Endothelial cell of umbilical vein (primary cell): ENCODE data around the gene GABRG1. TPM values are rescaled to one million over a fixed set of nuclear protein-coding genes. Genes with fewer than 3 reads are reported as not detected.

Experiments used
- BruUV-seq: library from RNA; stranded (reverse); fragments of 400-500 nt; replicated peaks from 2 replicates; lab custom pipeline; 2021; lab: Mats Ljungman, UMichigan
- CTCF ChIA-PET: fragments of 300-600, 350-600 bp; sonication (Branson Sonifier 250); formaldehyde crosslinking; loops from one replicate; lab custom pipeline; 2021; ENCODE audit warnings: antibody characterized with exemption, inconsistent platforms; lab: Charles Lee
- POLR2A ChIA-PET: fragments of 300-600, 350-600 bp; sonication (Branson Sonifier 250); formaldehyde crosslinking; loops from one replicate; lab custom pipeline; 2021; ENCODE audit warnings: antibody characterized with exemption, inconsistent platforms; lab: Charles Lee
- DNase-seq: peaks from one replicate; pipeline ENCODE4 v3.0.0-alpha.2; 2011; ENCODE audit warnings: low read depth, low spot score
- FAIRE-seq: peaks from 2 replicates; lab custom pipeline; 2011; peaks lifted over from hg19 to GRCh38; lab: Jason Lieb, UNC
- H2AFZ ChIP-seq: 2 replicates; pipeline ENCODE4 v1.6.0; 2012; ENCODE audit warnings: low read depth, low read length, control low read depth, inconsistent platforms
- H3K27ac ChIP-seq: 2 replicates; pipeline ENCODE4 v1.5.1; 2011; ENCODE audit warnings: low read depth, mild to moderate bottlenecking, control low read depth, low read length, moderate library complexity; ENCODE audit not compliant: insufficient read depth
- H3K27me3 ChIP-seq, 2 experiments: 2 replicates each; pipeline versions ENCODE4 v1.6.0 to v1.6.1; 2011; ENCODE audit warnings: low read length in 2 of 2, mixed read lengths in 1 of 2; ENCODE audit not compliant: control insufficient read depth in 2 of 2, insufficient read depth in 2 of 2
- H3K36me3 ChIP-seq, 2 experiments: 2 replicates in 1 of 2; 3 replicates in 1 of 2; pipeline ENCODE4 v1.5.1; 2011; ENCODE audit warnings: low read length in 2 of 2, mild to moderate bottlenecking in 1 of 2, moderate library complexity in 1 of 2; ENCODE audit not compliant: control insufficient read depth in 2 of 2, insufficient read depth in 2 of 2; ENCODE audit errors: extremely low read depth in 1 of 2
- H3K4me1 ChIP-seq: 3 replicates; pipeline ENCODE4 v1.5.1; 2011; ENCODE audit warnings: mild to moderate bottlenecking, low read length; ENCODE audit not compliant: control insufficient read depth, insufficient read depth; ENCODE audit errors: extremely low read depth
- H3K4me2 ChIP-seq: 2 replicates; pipeline ENCODE4 v1.6.1; 2011; ENCODE audit warnings: low read length, control low read depth, mixed read lengths; ENCODE audit not compliant: insufficient read depth
- H3K4me3 ChIP-seq, 3 experiments: fragments of 200-600 bp in 1 of 3; sonication (generic), shearing (Covaris generic) in 1 of 3; replicated peaks in 1 of 3; 2 replicates each; pipeline ENCODE4 v1.5.1; 2011 to 2016; ENCODE audit warnings: control low read depth in 3 of 3, low read length in 3 of 3, mild to moderate bottlenecking in 2 of 3, inconsistent platforms in 1 of 3, low read depth in 1 of 3, moderate library complexity in 1 of 3; ENCODE audit not compliant: insufficient read depth in 1 of 3
- H3K79me2 ChIP-seq: 2 replicates; pipeline ENCODE4 v1.6.0; 2012; ENCODE audit warnings: low read length, inconsistent platforms; ENCODE audit not compliant: control insufficient read depth, insufficient read depth
- H3K9ac ChIP-seq: replicated peaks from 2 replicates; pipeline ENCODE3; 2011; ENCODE audit warnings: low read length, control low read depth; ENCODE audit not compliant: insufficient read depth; ENCODE audit errors: extremely low read depth
- H3K9me1 ChIP-seq: replicated peaks from 3 replicates; pipeline ENCODE4 v1.6.0; 2011; ENCODE audit warnings: mild to moderate bottlenecking, low read length; ENCODE audit not compliant: control insufficient read depth, insufficient read depth; ENCODE audit errors: extremely low read depth
- H3K9me3 ChIP-seq: replicated peaks from 2 replicates; pipeline ENCODE4 v1.5.1; 2012; ENCODE audit warnings: low read length, inconsistent platforms; ENCODE audit not compliant: control insufficient read depth, insufficient read depth
- H4K20me1 ChIP-seq: replicated peaks from 2 replicates; pipeline ENCODE3; 2011; ENCODE audit warnings: mild to moderate bottlenecking, low read length; ENCODE audit not compliant: control insufficient read depth, insufficient read depth; ENCODE audit errors: extremely low read depth
- CTCF ChIP-seq, 2 donors: IDR thresholded peaks; 1 replicate in 1 of 2; 2 replicates in 1 of 2; pipeline ENCODE4 v1.5.1; 2011; ENCODE audit warnings: low read length in 2 of 2, mild to moderate bottlenecking in 2 of 2, moderate library complexity in 2 of 2, control low read depth in 1 of 2, inconsistent platforms in 1 of 2, low read depth in 1 of 2; ENCODE audit not compliant: insufficient read depth in 1 of 2; ENCODE audit errors: extremely low read depth in 1 of 2
- EZH2 ChIP-seq: IDR thresholded peaks from 2 replicates; pipeline ENCODE4 v1.6.1; 2012; ENCODE audit warnings: borderline replicate concordance, low read depth, mild to moderate bottlenecking, moderate library complexity, low read length, inconsistent platforms; ENCODE audit not compliant: severe bottlenecking
- FOS ChIP-seq: IDR thresholded peaks from 2 replicates; pipeline ENCODE4 v1.6.1; 2011; ENCODE audit warnings: mild to moderate bottlenecking, low read length, moderate library complexity, borderline replicate concordance; ENCODE audit not compliant: insufficient read depth
- GATA2 ChIP-seq: IDR thresholded peaks from 2 replicates; pipeline ENCODE4 v1.7.0; 2011; ENCODE audit warnings: low read depth, mild to moderate bottlenecking, moderate library complexity, mixed read lengths, low read length; ENCODE audit not compliant: insufficient read length, insufficient read depth
- JUN ChIP-seq: IDR thresholded peaks from 2 replicates; pipeline ENCODE4 v1.6.1; 2011; ENCODE audit warnings: borderline replicate concordance, low read depth; ENCODE audit not compliant: insufficient read length, insufficient read depth
- MYC ChIP-seq: IDR thresholded peaks from one replicate; pipeline ENCODE4 v1.6.1; 2011; ENCODE audit warnings: mild to moderate bottlenecking, low read depth, low read length
- POLR2A ChIP-seq: IDR thresholded peaks from 2 replicates; pipeline ENCODE4 v1.6.1; 2012; ENCODE audit warnings: low read depth, mild to moderate bottlenecking, control low read depth, low read length
- POLR2AphosphoS5 ChIP-seq: IDR thresholded peaks from 2 replicates; pipeline ENCODE4 v1.6.1; 2012; ENCODE audit warnings: low read depth, mild to moderate bottlenecking, control low read depth, low read length, moderate library complexity; ENCODE audit not compliant: insufficient read depth
- dilution Hi-C: fragments of 300-500 bp; cut with MboI; formaldehyde crosslinking; loops from one replicate; pipeline ENCODE4 v1.15.0; 2019; ENCODE audit warnings: low sequenced_read_pairs; ENCODE audit not compliant: extremely low pct_ligation_motif_present
- intact Hi-C: fragments of 100-400 bp; cut with micrococcal nuclease; formaldehyde crosslinking; loops from one replicate; pipeline ENCODE4 v1.10.0; 2022
- polyA plus RNA-seq, 4 experiments: library from polyadenylated mRNA; depleted of rRNA in 3 of 4; stranded (reverse) in 3 of 4; unstranded in 1 of 4; fragments of >200 nt; gene quantifications; 2 replicates each; pipeline versions ENCODE4 v1.2.1 to v1.2.3, GENCODE V29; 2011 to 2012; ENCODE audit warnings: missing spikeins in 1 of 4
- total RNA-seq: library from RNA; stranded (reverse); gene quantifications from 2 replicates; pipeline ENCODE4 v1.2.3, GENCODE V29; 2021
- TF ChIP-seq, protein P1 (sequence below): IDR thresholded peaks from 2 replicates; pipeline ENCODE4 v1.6.1; 2011; ENCODE audit not compliant: insufficient read depth, insufficient read length

Gene GABRG1
- total and polyA plus RNA-seq, 2 donors (not counting 3 experiments of a cell fraction or from before 2014, with no cell fraction given) = not detected

DNA sequence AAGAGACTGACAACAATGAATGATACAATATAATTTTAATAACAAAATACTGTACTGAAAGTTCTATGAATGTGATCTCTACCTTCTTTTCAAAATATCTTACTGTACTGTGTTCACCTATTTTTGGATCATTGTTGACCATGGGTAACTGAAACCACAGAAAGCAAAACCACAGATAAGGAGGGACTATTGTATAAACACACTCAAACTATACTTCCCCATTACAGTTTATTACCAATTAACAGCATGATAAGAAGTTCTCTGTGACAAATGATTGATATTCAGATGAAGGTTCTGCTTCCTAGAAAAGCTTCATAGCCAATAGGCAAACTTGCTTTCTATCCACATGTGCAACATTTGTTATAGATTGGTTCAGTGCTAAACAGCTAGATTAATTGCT lies 50.1 kb downstream of the GABRG1 start:
- H3K36me3 ChIP-seq = no peaks in the 10 kb centered on the region
- H3K4me1 ChIP-seq = no peaks in the 10 kb centered on the region
- no peaks in the 10 kb centered on the region for H3K79me2 ChIP-seq
- H3K9me3 ChIP-seq = no peaks in the 10 kb centered on the region
- ChIA-PET CTCF (no interaction called here), POLR2A (no interaction called here)
- no peak overlapping the region for H3K27ac ChIP-seq
- FAIRE-seq = no peak
- no peak overlapping the region for H3K4me2 ChIP-seq
- no peak for DNase-seq
- intact Hi-C loops (no loop called here), dilution Hi-C loops (no loop called here)
- no peaks in the 10 kb centered on the region for H4K20me1 ChIP-seq
- H3K27me3 ChIP-seq = no peaks in the 10 kb centered on the region
- no peaks in the 10 kb centered on the region for H3K9me1 ChIP-seq
- no peak overlapping the region for H3K4me3 ChIP-seq
- no peak overlapping the region for H3K9ac ChIP-seq
- no peak overlapping the region for H2AFZ ChIP-seq
- BruUV-seq = no TSS peak
- TF ChIP-seq POLR2AphosphoS5 (no peak), GATA2 (no peak), CTCF (IDR thresholded peaks at IDR 0.05; ENCODE audit: extremely low read depth in 1 of 2, insufficient read depth in 1 of 2, low read depth in 1 of 2, low read length in 2 of 2) (no peak), POLR2A (no peak), FOS (no peak), MYC (no peak), JUN (no peak), EZH2 (no peak)
- TF ChIP-seq, protein P1, sequence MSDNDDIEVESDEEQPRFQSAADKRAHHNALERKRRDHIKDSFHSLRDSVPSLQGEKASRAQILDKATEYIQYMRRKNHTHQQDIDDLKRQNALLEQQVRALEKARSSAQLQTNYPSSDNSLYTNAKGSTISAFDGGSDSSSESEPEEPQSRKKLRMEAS = no peak
